ENCODE measurements around the gene ADARB1.

The ADARB1 gene

DNA sequence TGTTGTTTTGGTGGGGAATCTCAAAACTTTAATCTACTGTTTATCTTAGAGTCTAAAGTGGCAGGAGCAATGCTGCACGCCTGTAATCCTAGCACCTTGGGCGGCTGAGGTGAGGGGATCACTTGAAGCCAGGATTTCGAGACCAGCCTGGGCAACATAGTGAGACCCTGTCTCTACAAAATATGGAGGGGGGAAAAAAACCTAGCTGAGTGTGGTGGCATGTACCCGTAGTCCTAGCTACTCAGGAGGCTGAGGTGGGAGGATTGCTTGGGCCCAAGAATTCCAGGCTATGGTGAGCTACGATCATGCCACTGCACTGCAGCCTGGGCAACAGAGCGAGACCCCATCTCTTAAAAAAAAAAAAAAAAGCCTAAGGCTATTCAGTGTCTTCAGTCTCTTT lies 175.2 kb downstream of the ADARB1 start:
- Histone ChIP-seq H3K4me3 (ENCODE audit: low read depth in 1 of 2, low read length in 2 of 2) (no peak overlapping the region), H3K4me2 (ENCODE audit: insufficient read depth, low read length) (no peak overlapping the region), H3K36me3 (ENCODE audit: insufficient read depth, low read length) (no peaks in the 10 kb centered on the region), H3K79me2 (ENCODE audit: insufficient read depth, low read length) (no peaks in the 10 kb centered on the region), H2AFZ (ENCODE audit: low read depth, low read length) (no peak overlapping the region), H3K9me3 (ENCODE audit: insufficient read depth, low read length, severe bottlenecking) (no peaks in the 10 kb centered on the region), H3K27ac (ENCODE audit: low read length) (no peak overlapping the region), H3K27me3 (ENCODE audit: insufficient read depth, low read length, poor library complexity) (no peaks in the 10 kb centered on the region), H4K20me1 (ENCODE audit: insufficient read depth, low read length) (no peaks in the 10 kb centered on the region; the same call in 1 of the 2 replicates), H3K9ac (ENCODE audit: low read depth, low read length) (no peak overlapping the region), H3K4me1 (ENCODE audit: insufficient read depth, low read length) (no peaks in the 10 kb centered on the region)
- DNase-seq = no peak
- no peak for ATAC-seq (ENCODE audit: insufficient read depth, low read depth)
- TF ChIP-seq EZH2 (IDR thresholded peaks at IDR 0.05; ENCODE audit: borderline replicate concordance, low read depth, low read length, severe bottlenecking) (no peak), CTCF (IDR thresholded peaks at IDR 0.05; ENCODE audit: borderline replicate concordance, extremely low read depth, low read length, poor library complexity, severe bottlenecking) (no peak)

GRCh38 chr21:45250272-45250671 lies 175.9 kb downstream of the ADARB1 start:
- DNase-seq (no peak), ATAC-seq (ENCODE audit: insufficient read depth, low read depth) (no peak)
- no peak overlapping the region for H3K4me3 ChIP-seq (ENCODE audit: low read depth in 1 of 2, low read length in 2 of 2)
- no peaks in the 10 kb centered on the region for H3K36me3 ChIP-seq (ENCODE audit: insufficient read depth, low read length)
- no peaks in the 10 kb centered on the region for H3K27me3 ChIP-seq (ENCODE audit: insufficient read depth, low read length, poor library complexity)
- H3K4me2 ChIP-seq (ENCODE audit: insufficient read depth, low read length) = no peak overlapping the region
- TF ChIP-seq CTCF (IDR thresholded peaks at IDR 0.05; ENCODE audit: borderline replicate concordance, extremely low read depth, low read length, poor library complexity, severe bottlenecking) = no peak
- no peak for TF ChIP-seq EZH2 (IDR thresholded peaks at IDR 0.05; ENCODE audit: borderline replicate concordance, low read depth, low read length, severe bottlenecking)
- H3K9me3 ChIP-seq (ENCODE audit: insufficient read depth, low read length, severe bottlenecking) = no peaks in the 10 kb centered on the region
- no peaks in the 10 kb centered on the region; the same call in none of the 2 replicates for H4K20me1 ChIP-seq (ENCODE audit: insufficient read depth, low read length)
- no peak overlapping the region for H3K9ac ChIP-seq (ENCODE audit: low read depth, low read length)
- no peak overlapping the region for H3K27ac ChIP-seq (ENCODE audit: low read length)
- no peaks in the 10 kb centered on the region for H3K79me2 ChIP-seq (ENCODE audit: insufficient read depth, low read length)
- no peak overlapping the region for H2AFZ ChIP-seq (ENCODE audit: low read depth, low read length)
- H3K4me1 ChIP-seq (ENCODE audit: insufficient read depth, low read length) = no peaks in the 10 kb centered on the region

- no peak for ATAC-seq (ENCODE audit: insufficient read depth, low read depth)
- DNase-seq = no peak
These were observed 176.7 kb downstream of the ADARB1 start for GRCh38 chr21:45250914-45251634.

More at GRCh38 chr21:45250914-45251634, 176.7 kb downstream of the ADARB1 start:
- H4K20me1 ChIP-seq (ENCODE audit: insufficient read depth, low read length) = no peaks in the 10 kb centered on the region; the same call in none of the 2 replicates
- H3K4me1 ChIP-seq (ENCODE audit: insufficient read depth, low read length) = no peaks in the 10 kb centered on the region
- H3K36me3 ChIP-seq (ENCODE audit: insufficient read depth, low read length) = no peaks in the 10 kb centered on the region
- H3K27me3 ChIP-seq (ENCODE audit: insufficient read depth, low read length, poor library complexity) = no peaks in the 10 kb centered on the region
- no peak overlapping the region for H3K4me2 ChIP-seq (ENCODE audit: insufficient read depth, low read length)
- H3K9me3 ChIP-seq (ENCODE audit: insufficient read depth, low read length, severe bottlenecking) = no peaks in the 10 kb centered on the region
- no peak overlapping the region for H3K4me3 ChIP-seq (ENCODE audit: low read depth in 1 of 2, low read length in 2 of 2)
- H2AFZ ChIP-seq (ENCODE audit: low read depth, low read length) = no peak overlapping the region
- H3K79me2 ChIP-seq (ENCODE audit: insufficient read depth, low read length) = no peaks in the 10 kb centered on the region
- TF ChIP-seq CTCF (IDR thresholded peaks at IDR 0.05; ENCODE audit: borderline replicate concordance, extremely low read depth, low read length, poor library complexity, severe bottlenecking) (no peak), EZH2 (IDR thresholded peaks at IDR 0.05; ENCODE audit: borderline replicate concordance, low read depth, low read length, severe bottlenecking) (no peak)
- no peak overlapping the region for H3K27ac ChIP-seq (ENCODE audit: low read length)
- H3K9ac ChIP-seq (ENCODE audit: low read depth, low read length) = no peak overlapping the region
